Testis (tissue), 3 donors: ENCODE results near the gene FAM177A1. TPM values are rescaled to one million over a fixed set of nuclear protein-coding genes. Genes with fewer than 3 reads are reported as not detected.

ENCODE experiments used
- DNase-seq: peaks from one replicate; pipeline ENCODE4 v3.0.0-alpha.2; 2019
- H3K27ac ChIP-seq, 2 donors: fragments of 200-600 bp; sonication (generic); one replicate each; pipeline ENCODE4 v1.5.1; 2019
- H3K27me3 ChIP-seq: fragments of 200-600 bp; sonication (generic); one replicate; pipeline ENCODE4 v1.5.1; 2019
- H3K36me3 ChIP-seq: fragments of 200-600 bp; sonication (generic); one replicate; pipeline ENCODE4 v1.5.1; 2017; ENCODE audit warnings: low read depth; ENCODE audit errors: missing control alignments
- H3K4me1 ChIP-seq: fragments of 200-600 bp; sonication (generic); one replicate; pipeline ENCODE4 v1.5.1; 2019
- H3K4me3 ChIP-seq, 2 donors: fragments of 200-600 bp; sonication (generic); one replicate each; pipeline ENCODE4 v1.5.1; 2017 to 2019
- H3K9me3 ChIP-seq: fragments of 200-600 bp; sonication (generic); one replicate; pipeline ENCODE4 v1.5.1; 2017
- CTCF ChIP-seq, 3 experiments: fragments of 450-650 bp in 2 of 3; fragments of 200-600 bp in 1 of 3; sonication (generic) in 1 of 3; IDR thresholded peaks; one replicate each; pipeline ENCODE4 v1.5.1; 2016 to 2019; ENCODE audit warnings: antibody characterized with exemption in 3 of 3, mild to moderate bottlenecking in 2 of 3, moderate library complexity in 1 of 3
- POLR2A ChIP-seq: fragments of 450-650 bp; IDR thresholded peaks from one replicate; pipeline ENCODE4 v1.6.1; 2017; ENCODE audit warnings: antibody characterized with exemption, mild to moderate bottlenecking, moderate library complexity
- WGBS, 2 donors: methylation state at CpG; one replicate each; pipeline ENCODE4 v1.1.5; 2018; 5-methylcytosine and 5-hydroxymethylcytosine counted together
- intact Hi-C: fragments of 100-400 bp; cut with DNase I; formaldehyde crosslinking; loops from one replicate; pipeline ENCODE4 v1.15.1; 2023; ENCODE audit warnings: low total_unique reads
- polyA plus RNA-seq: library from polyadenylated mRNA; stranded (reverse); fragments of 350-450 nt; fragmentation: Illumina TruSeq; extraction: RNeasy Lipid Tissue Mini Kit (QIAGEN cat#74804); gene quantifications from one replicate; pipeline ENCODE4 v1.2.3, GENCODE V29; 2014; ENCODE audit warnings: low read depth, low replicate concordance; ENCODE audit not compliant: insufficient read depth
- total RNA-seq, 2 donors: library from RNA; depleted of rRNA; stranded (reverse); fragments of >200 nt; gene quantifications; one replicate each; pipeline ENCODE4 v1.2.3, GENCODE V29; 2016

FAM177A1 gene
- total and polyA plus RNA-seq, 3 donors from 2014 or later, result 49.6 to 112 (median 52.5) TPM

GRCh38 chr14:35124127-35124526, 78.1 kb downstream of the FAM177A1 start:
- Histone ChIP-seq H3K36me3 (no peaks in the 10 kb centered on the region), H3K9me3 (no peaks in the 10 kb centered on the region), H3K27me3 (no peaks in the 10 kb centered on the region), H3K4me1 (peaks cover 11% of the 10 kb centered on the region), H3K27ac (no peak overlapping the region), H3K4me3 (no peak overlapping the region)
- TF ChIP-seq CTCF (IDR thresholded peaks at IDR 0.05) (no peak), POLR2A (no peak)
- no peak for DNase-seq
- intact Hi-C loops, result loop anchor here (10.0 kb wide), 1 partner anchor 291 kb away; no protein-coding TSS in a partner anchor
- 90 to 100% methylated on average over 1 of the region's 1 CpG for WGBS, 2 donors

Other genes with a start within 250 kb of the FAM177A1 start
- gene BAZ1A, start 170.9 kb upstream of the FAM177A1 start, total RNA-seq, result 10 to 100 TPM; 63.1 to 78.2 TPM
- 33.9 TPM for gene BAZ1A, start 170.9 kb upstream of the FAM177A1 start, polyA plus RNA-seq
- 100 to 1,000 TPM in 1 of 2 donors, 10 to 100 TPM in 1; 84.1 to 132 TPM for gene SRP54, start 63.3 kb upstream of the FAM177A1 start, total RNA-seq
- gene SRP54, start 63.3 kb upstream of the FAM177A1 start, polyA plus RNA-seq, result 78.5 TPM
- 10 to 100 TPM; 30.6 to 37.5 TPM for gene PPP2R3C, start 75.7 kb downstream of the FAM177A1 start, total RNA-seq
- 92.3 TPM for gene PPP2R3C, start 75.7 kb downstream of the FAM177A1 start, polyA plus RNA-seq
- gene PRORP, start 76.3 kb downstream of the FAM177A1 start, total RNA-seq, result 10 to 100 TPM; 24.3 to 34.4 TPM
- gene PRORP, start 76.3 kb downstream of the FAM177A1 start, polyA plus RNA-seq, result 31.7 TPM
- gene PSMA6, start 246.1 kb downstream of the FAM177A1 start, total RNA-seq, result 100 to 1,000 TPM; 147 to 257 TPM
- 461 TPM for gene PSMA6, start 246.1 kb downstream of the FAM177A1 start, polyA plus RNA-seq